Keratinocyte (primary cell): ENCODE results near the gene NOM1.

Experiments
- CTCF ChIP-seq, 3 experiments: IDR thresholded peaks in 1 of 3; conservative IDR thresholded peaks in 1 of 3; optimal IDR thresholded peaks in 1 of 3; 2 replicates in 2 of 3; 3 replicates in 1 of 3; pipeline versions ENCODE3 to v1.5.1; 2011; ENCODE audit warnings: low read length in 3 of 3, mild to moderate bottlenecking in 3 of 3, moderate library complexity in 2 of 3, control low read depth in 1 of 3, inconsistent platforms in 1 of 3; ENCODE audit not compliant: insufficient read depth in 2 of 3; ENCODE audit errors: extremely low read depth in 1 of 3
- EZH2 ChIP-seq: IDR thresholded peaks from one replicate; pipeline ENCODE4 v1.6.1; 2012; ENCODE audit warnings: inconsistent platforms, mild to moderate bottlenecking, low read length, moderate library complexity

- TF ChIP-seq CTCF (optimal IDR thresholded peaks at IDR 0.05 in 1 of 3, IDR thresholded peaks at IDR 0.05 in 1 of 3, conservative IDR thresholded peaks at IDR 0.05 in 1 of 3; ENCODE audit: extremely low read depth in 1 of 3, insufficient read depth in 2 of 3, low read length in 3 of 3) (no peak), EZH2 (no peak)
These were observed 21.7 kb upstream of the NOM1 start for GRCh38 chr7:156927571-156928405.
